HEK293 (cell line): ENCODE results near the gene ACSF2.

Source experiments
- GLI4 ChIP-seq: fragments of 450-650 bp; formaldehyde crosslinking; IDR thresholded peaks from 2 replicates; pipeline ENCODE4 v1.5.1; 2016; ENCODE audit warnings: missing biosample characterization, missing genetic modification characterization
- REPIN1 ChIP-seq: fragments of 450-650 bp; formaldehyde crosslinking; IDR thresholded peaks from 2 replicates; pipeline ENCODE4 v1.5.1; 2017; ENCODE audit warnings: missing biosample characterization, missing genetic modification characterization, low read depth
- ZNF157 ChIP-seq: fragments of 450-650 bp; formaldehyde crosslinking; IDR thresholded peaks from 2 replicates; pipeline ENCODE4 v1.5.1; 2016; ENCODE audit warnings: missing biosample characterization, missing genetic modification characterization
- ZNF24 ChIP-seq: fragments of 450-650 bp; formaldehyde crosslinking; IDR thresholded peaks from 2 replicates; pipeline ENCODE4 v1.5.1; 2016; ENCODE audit warnings: missing biosample characterization, missing genetic modification characterization
- ZNF704 ChIP-seq: fragments of 450-650 bp; formaldehyde crosslinking; IDR thresholded peaks from 2 replicates; pipeline ENCODE4 v1.5.1; 2016; ENCODE audit warnings: missing biosample characterization, missing genetic modification characterization
- TF ChIP-seq, protein P1 (sequence below): fragments of 450-650 bp; formaldehyde crosslinking; IDR thresholded peaks from 2 replicates; pipeline ENCODE4 v1.5.1; 2016; ENCODE audit warnings: missing biosample characterization, missing genetic modification characterization
- TF ChIP-seq, protein P2 (sequence below): fragments of 450-650 bp; formaldehyde crosslinking; IDR thresholded peaks from 2 replicates; pipeline ENCODE4 v1.5.1; 2016; ENCODE audit warnings: missing biosample characterization, missing genetic modification characterization, borderline replicate concordance

GRCh38 chr17:50432125-50432762 lies 6.2 kb downstream of the ACSF2 start:
- TF ChIP-seq ZNF704 (tag by site-specific recombination): no peak
- TF ChIP-seq, protein P1, sequence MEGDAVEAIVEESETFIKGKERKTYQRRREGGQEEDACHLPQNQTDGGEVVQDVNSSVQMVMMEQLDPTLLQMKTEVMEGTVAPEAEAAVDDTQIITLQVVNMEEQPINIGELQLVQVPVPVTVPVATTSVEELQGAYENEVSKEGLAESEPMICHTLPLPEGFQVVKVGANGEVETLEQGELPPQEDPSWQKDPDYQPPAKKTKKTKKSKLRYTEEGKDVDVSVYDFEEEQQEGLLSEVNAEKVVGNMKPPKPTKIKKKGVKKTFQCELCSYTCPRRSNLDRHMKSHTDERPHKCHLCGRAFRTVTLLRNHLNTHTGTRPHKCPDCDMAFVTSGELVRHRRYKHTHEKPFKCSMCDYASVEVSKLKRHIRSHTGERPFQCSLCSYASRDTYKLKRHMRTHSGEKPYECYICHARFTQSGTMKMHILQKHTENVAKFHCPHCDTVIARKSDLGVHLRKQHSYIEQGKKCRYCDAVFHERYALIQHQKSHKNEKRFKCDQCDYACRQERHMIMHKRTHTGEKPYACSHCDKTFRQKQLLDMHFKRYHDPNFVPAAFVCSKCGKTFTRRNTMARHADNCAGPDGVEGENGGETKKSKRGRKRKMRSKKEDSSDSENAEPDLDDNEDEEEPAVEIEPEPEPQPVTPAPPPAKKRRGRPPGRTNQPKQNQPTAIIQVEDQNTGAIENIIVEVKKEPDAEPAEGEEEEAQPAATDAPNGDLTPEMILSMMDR (tag by site-specific recombination): no peak
- TF ChIP-seq ZNF157: no peak
- no peak for TF ChIP-seq ZNF24
- TF ChIP-seq, protein P2, sequence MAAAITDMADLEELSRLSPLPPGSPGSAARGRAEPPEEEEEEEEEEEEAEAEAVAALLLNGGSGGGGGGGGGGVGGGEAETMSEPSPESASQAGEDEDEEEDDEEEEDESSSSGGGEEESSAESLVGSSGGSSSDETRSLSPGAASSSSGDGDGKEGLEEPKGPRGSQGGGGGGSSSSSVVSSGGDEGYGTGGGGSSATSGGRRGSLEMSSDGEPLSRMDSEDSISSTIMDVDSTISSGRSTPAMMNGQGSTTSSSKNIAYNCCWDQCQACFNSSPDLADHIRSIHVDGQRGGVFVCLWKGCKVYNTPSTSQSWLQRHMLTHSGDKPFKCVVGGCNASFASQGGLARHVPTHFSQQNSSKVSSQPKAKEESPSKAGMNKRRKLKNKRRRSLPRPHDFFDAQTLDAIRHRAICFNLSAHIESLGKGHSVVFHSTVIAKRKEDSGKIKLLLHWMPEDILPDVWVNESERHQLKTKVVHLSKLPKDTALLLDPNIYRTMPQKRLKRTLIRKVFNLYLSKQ (tag by site-specific recombination): no peak
- TF ChIP-seq GLI4 (tag by site-specific recombination): no peak
- no peak for TF ChIP-seq REPIN1
